ENCODE results near the gene GAB2. TPM values are rescaled to one million over a fixed set of nuclear protein-coding genes. Genes with fewer than 3 reads are reported as not detected.

GAB2 gene
- total and polyA plus RNA-seq, 8 donors: 2.2 to 19.3 (median 8.6) TPM

- 47 to 92% (median 90%) methylated on average over 2 of the region's 2 CpGs for WGBS, 5 donors
- peaks cover 0 to 19% (median 10%) of the 10 kb centered on the region in 4 donors for H3K9me3 ChIP-seq
- no peak overlapping the region for H3K27ac ChIP-seq
- no peak for DNase-seq
- H3K27me3 ChIP-seq: no peaks in the 10 kb centered on the region
- intact Hi-C loops (cut with DNase I; ENCODE audit: low total_unique reads): no loop called here
- peaks cover 0 to 5% (median 2%) of the 10 kb centered on the region in 4 donors for H3K36me3 ChIP-seq
- no peak overlapping the region for H3K4me3 ChIP-seq
- TF ChIP-seq POLR2A (IDR thresholded peaks at IDR 0.05) (no peak), CTCF (IDR thresholded peaks at IDR 0.05) (no peak), POLR2AphosphoS5 (IDR thresholded peaks at IDR 0.05) (no peak), EP300 (IDR thresholded peaks at IDR 0.05) (no peak)
- peaks cover 0 to 28% (median 5%) of the 10 kb centered on the region in 4 donors for H3K4me1 ChIP-seq
Observed at GRCh38 chr11:78405805-78406204, 11.8 kb downstream of the GAB2 start.

DNA sequence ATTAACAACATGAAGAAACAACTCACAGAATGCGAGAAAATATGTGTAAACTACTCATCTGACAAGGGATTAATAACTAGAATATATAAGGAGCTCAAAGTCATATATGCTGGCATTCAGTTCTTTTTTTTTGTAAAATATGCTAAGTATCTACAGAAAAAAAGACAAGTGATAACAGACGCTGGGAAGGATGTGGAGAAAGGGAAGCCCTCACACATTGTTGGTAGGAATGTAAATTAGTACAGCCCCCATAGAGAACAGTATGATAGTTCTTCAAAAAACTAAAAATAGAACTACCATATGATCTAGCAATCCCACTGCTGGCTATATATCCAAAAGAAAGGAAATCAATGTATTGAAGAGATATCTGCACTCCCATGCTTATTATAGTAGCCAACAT, 13.8 kb downstream of the GAB2 start:
- Histone ChIP-seq H3K4me3 (no peak overlapping the region), H3K9me3 (peaks cover 0 to 4% (median 0%) of the 10 kb centered on the region in 4 donors), H3K27me3 (no peaks in the 10 kb centered on the region), H3K36me3 (peaks cover 0 to 4% (median 0%) of the 10 kb centered on the region in 4 donors), H3K27ac (no peak overlapping the region), H3K4me1 (peaks cover 0 to 28% (median 12%) of the 10 kb centered on the region in 4 donors)
- no peak for TF ChIP-seq POLR2AphosphoS5 (IDR thresholded peaks at IDR 0.05)
- TF ChIP-seq POLR2A (IDR thresholded peaks at IDR 0.05): no peak
- TF ChIP-seq EP300 (IDR thresholded peaks at IDR 0.05): no peak
- TF ChIP-seq CTCF (IDR thresholded peaks at IDR 0.05): no peak
- 37 to 62% (median 54%) methylated on average over 2 of the region's 2 CpGs for WGBS, 5 donors
- DNase-seq: no peak
- intact Hi-C loops (cut with DNase I; ENCODE audit: low total_unique reads): no loop called here

DNA sequence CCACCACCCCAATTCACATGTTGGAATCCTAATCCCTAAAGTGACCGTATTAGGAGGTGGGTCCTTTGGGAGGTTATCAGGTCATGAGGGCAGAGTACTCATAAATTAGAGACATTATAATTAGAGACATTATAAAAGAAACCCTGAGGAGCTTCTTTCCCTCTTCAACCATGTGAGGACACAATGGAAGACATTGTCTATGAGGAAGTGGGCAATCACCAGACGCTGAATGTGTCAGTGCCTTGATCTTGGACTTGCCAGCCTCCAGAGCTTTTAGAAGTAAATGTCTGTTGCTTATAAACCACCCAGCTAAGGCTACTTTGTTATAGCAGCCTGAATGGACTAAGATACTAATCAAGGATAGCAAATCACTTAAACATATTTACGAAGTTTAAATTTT, 14.8 kb downstream of the GAB2 start:
- no peak for TF ChIP-seq EP300 (IDR thresholded peaks at IDR 0.05)
- no peak for TF ChIP-seq CTCF (IDR thresholded peaks at IDR 0.05)
- no peak for TF ChIP-seq POLR2AphosphoS5 (IDR thresholded peaks at IDR 0.05)
- TF ChIP-seq POLR2A (IDR thresholded peaks at IDR 0.05): no peak
- no peak for DNase-seq
- H3K4me1 ChIP-seq: peaks cover 0 to 31% (median 12%) of the 10 kb centered on the region in 4 donors
- no peaks in the 10 kb centered on the region for H3K27me3 ChIP-seq
- H3K9me3 ChIP-seq: no peaks in the 10 kb centered on the region
- WGBS, 5 donors: 78 to 85% (median 83%) methylated on average over 3 of the region's 3 CpGs
- no peaks in the 10 kb centered on the region for H3K36me3 ChIP-seq
- H3K4me3 ChIP-seq: no peak overlapping the region
- H3K27ac ChIP-seq: peak overlapping the region in 1 of 5 donors; percentile 29
- intact Hi-C loops (cut with DNase I; ENCODE audit: low total_unique reads): no loop called here

GRCh38 chr11:78400702-78401101, 16.9 kb downstream of the GAB2 start:
- no peak overlapping the region for H3K4me3 ChIP-seq
- TF ChIP-seq CTCF (IDR thresholded peaks at IDR 0.05): no peak
- TF ChIP-seq POLR2A (IDR thresholded peaks at IDR 0.05): no peak
- TF ChIP-seq POLR2AphosphoS5 (IDR thresholded peaks at IDR 0.05): no peak
- TF ChIP-seq EP300 (IDR thresholded peaks at IDR 0.05): no peak
- H3K4me1 ChIP-seq: peaks cover 2 to 47% (median 17%) of the 10 kb centered on the region in 4 donors
- DNase-seq: no peak
- no peak overlapping the region for H3K27ac ChIP-seq
- H3K9me3 ChIP-seq: no peaks in the 10 kb centered on the region
- H3K27me3 ChIP-seq: no peaks in the 10 kb centered on the region
- intact Hi-C loops (cut with DNase I; ENCODE audit: low total_unique reads): no loop called here
- 87 to 92% (median 90%) methylated on average over 3 of the region's 3 CpGs for WGBS, 5 donors
- no peaks in the 10 kb centered on the region for H3K36me3 ChIP-seq

All from stomach (tissue), 9 donors.